Measurements from ENCODE around the gene SYNDIG1L.

The SYNDIG1L gene

GRCh38 chr14:74356892-74357575 lies 69.0 kb downstream of the SYNDIG1L start:
- DNase-seq = no peak
